ENCODE data around the gene CADPS2. TPM values are rescaled to one million over a fixed set of nuclear protein-coding genes. Genes with fewer than 3 reads are reported as not detected.

Gene CADPS2
- total and polyA plus RNA-seq, 10 of the 15 experiments (the other 5 are each of a cell fraction or from before 2014, with no cell fraction given) = 0.05 to 7.5 (median 0.25) TPM

DNA sequence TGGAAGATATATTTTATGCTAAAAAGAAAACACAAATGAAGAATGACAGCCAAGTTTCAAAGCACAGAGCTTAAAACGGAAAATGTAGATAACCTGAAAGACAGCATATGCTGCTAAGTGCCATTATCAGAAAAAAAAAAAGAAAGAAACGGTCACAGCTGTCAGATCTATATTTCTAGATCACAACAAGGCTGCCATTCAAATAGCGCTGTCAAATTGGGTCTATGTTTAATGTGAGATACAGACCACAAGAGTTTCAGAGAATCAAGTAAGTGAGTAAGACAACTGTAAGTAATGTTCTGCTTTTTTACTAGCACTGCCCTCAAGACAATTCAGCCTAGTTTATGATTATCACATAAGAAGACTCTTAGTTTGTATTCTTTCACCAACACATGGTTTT, 117.4 kb downstream of the CADPS2 start:
- no peak overlapping the region for H3K4me3 ChIP-seq
- TF ChIP-seq, protein P1, sequence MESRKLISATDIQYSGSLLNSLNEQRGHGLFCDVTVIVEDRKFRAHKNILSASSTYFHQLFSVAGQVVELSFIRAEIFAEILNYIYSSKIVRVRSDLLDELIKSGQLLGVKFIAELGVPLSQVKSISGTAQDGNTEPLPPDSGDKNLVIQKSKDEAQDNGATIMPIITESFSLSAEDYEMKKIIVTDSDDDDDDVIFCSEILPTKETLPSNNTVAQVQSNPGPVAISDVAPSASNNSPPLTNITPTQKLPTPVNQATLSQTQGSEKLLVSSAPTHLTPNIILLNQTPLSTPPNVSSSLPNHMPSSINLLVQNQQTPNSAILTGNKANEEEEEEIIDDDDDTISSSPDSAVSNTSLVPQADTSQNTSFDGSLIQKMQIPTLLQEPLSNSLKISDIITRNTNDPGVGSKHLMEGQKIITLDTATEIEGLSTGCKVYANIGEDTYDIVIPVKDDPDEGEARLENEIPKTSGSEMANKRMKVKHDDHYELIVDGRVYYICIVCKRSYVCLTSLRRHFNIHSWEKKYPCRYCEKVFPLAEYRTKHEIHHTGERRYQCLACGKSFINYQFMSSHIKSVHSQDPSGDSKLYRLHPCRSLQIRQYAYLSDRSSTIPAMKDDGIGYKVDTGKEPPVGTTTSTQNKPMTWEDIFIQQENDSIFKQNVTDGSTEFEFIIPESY (IDR thresholded peaks at IDR 0.05) = 0 out of 2 replicates have a peak, but pooled peaks have one; percentile 59
- TF ChIP-seq NBN (IDR thresholded peaks at IDR 0.05) (0 out of 2 replicates have a peak, but pooled peaks have one; percentile 46), ZSCAN29 (IDR thresholded peaks at IDR 0.05) (no peak), NR2C2 (IDR thresholded peaks at IDR 0.05; ENCODE audit: borderline replicate concordance, control insufficient read depth, insufficient read length, low read depth) (no peak), ZNF24 (IDR thresholded peaks at IDR 0.05) (0 out of 2 replicates have a peak, but pooled peaks have one; percentile 20), NFYB (IDR thresholded peaks at IDR 0.05; ENCODE audit: insufficient read depth, low read depth, low read length) (no peak), NRF1 (conservative IDR thresholded peaks at IDR 0.05; ENCODE audit: low read depth, low read length) (no peak)
- TF ChIP-seq, protein P2, sequence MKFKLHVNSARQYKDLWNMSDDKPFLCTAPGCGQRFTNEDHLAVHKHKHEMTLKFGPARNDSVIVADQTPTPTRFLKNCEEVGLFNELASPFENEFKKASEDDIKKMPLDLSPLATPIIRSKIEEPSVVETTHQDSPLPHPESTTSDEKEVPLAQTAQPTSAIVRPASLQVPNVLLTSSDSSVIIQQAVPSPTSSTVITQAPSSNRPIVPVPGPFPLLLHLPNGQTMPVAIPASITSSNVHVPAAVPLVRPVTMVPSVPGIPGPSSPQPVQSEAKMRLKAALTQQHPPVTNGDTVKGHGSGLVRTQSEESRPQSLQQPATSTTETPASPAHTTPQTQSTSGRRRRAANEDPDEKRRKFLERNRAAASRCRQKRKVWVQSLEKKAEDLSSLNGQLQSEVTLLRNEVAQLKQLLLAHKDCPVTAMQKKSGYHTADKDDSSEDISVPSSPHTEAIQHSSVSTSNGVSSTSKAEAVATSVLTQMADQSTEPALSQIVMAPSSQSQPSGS (IDR thresholded peaks at IDR 0.05; ENCODE audit: low read length) = no peak
- TF ChIP-seq, protein P3, sequence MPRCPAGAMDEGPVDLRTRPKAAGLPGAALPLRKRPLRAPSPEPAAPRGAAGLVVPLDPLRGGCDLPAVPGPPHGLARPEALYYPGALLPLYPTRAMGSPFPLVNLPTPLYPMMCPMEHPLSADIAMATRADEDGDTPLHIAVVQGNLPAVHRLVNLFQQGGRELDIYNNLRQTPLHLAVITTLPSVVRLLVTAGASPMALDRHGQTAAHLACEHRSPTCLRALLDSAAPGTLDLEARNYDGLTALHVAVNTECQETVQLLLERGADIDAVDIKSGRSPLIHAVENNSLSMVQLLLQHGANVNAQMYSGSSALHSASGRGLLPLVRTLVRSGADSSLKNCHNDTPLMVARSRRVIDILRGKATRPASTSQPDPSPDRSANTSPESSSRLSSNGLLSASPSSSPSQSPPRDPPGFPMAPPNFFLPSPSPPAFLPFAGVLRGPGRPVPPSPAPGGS (IDR thresholded peaks at IDR 0.05; ENCODE audit: borderline replicate concordance, insufficient read depth, low read depth, low read length, poor library complexity, severe bottlenecking) = no peak
- TF ChIP-seq, protein P4, sequence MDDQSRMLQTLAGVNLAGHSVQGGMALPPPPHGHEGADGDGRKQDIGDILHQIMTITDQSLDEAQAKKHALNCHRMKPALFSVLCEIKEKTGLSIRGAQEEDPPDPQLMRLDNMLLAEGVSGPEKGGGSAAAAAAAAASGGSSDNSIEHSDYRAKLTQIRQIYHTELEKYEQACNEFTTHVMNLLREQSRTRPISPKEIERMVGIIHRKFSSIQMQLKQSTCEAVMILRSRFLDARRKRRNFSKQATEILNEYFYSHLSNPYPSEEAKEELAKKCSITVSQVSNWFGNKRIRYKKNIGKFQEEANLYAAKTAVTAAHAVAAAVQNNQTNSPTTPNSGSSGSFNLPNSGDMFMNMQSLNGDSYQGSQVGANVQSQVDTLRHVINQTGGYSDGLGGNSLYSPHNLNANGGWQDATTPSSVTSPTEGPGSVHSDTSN (IDR thresholded peaks at IDR 0.05; ENCODE audit: insufficient replicate concordance, low read depth, low read length) = peak; percentile 39
- TF ChIP-seq, protein P5, sequence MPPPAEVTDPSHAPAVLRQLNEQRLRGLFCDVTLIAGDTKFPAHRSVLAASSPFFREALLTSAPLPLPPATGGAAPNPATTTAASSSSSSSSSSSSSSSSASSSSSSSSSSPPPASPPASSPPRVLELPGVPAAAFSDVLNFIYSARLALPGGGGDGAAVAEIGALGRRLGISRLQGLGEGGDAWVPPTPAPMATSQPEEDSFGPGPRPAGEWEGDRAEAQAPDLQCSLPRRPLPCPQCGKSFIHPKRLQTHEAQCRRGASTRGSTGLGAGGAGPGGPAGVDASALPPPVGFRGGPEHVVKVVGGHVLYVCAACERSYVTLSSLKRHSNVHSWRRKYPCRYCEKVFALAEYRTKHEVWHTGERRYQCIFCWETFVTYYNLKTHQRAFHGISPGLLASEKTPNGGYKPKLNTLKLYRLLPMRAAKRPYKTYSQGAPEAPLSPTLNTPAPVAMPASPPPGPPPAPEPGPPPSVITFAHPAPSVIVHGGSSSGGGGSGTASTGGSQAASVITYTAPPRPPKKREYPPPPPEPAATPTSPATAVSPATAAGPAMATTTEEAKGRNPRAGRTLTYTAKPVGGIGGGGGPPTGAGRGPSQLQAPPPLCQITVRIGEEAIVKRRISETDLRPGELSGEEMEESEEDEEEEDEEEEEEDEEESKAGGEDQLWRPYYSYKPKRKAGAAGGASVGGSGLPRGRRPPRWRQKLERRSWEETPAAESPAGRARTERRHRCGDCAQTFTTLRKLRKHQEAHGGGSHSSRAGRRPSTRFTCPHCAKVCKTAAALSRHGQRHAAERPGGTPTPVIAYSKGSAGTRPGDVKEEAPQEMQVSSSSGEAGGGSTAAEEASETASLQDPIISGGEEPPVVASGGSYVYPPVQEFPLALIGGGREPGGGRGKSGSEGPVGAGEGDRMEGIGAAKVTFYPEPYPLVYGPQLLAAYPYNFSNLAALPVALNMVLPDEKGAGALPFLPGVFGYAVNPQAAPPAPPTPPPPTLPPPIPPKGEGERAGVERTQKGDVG (CRISPR knock-in tag; IDR thresholded peaks at IDR 0.05) = no peak
- TF ChIP-seq, protein P6, sequence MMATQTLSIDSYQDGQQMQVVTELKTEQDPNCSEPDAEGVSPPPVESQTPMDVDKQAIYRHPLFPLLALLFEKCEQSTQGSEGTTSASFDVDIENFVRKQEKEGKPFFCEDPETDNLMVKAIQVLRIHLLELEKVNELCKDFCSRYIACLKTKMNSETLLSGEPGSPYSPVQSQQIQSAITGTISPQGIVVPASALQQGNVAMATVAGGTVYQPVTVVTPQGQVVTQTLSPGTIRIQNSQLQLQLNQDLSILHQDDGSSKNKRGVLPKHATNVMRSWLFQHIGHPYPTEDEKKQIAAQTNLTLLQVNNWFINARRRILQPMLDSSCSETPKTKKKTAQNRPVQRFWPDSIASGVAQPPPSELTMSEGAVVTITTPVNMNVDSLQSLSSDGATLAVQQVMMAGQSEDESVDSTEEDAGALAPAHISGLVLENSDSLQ (IDR thresholded peaks at IDR 0.05) = peak; percentile 90

More for the DNA sequence above, 117.4 kb downstream of the CADPS2 start:
- POLR2A ChIA-PET = interaction anchor here (0.6 to 0.7 kb wide), 2 partner anchors 91 to 111 kb away, joined by 3 read pairs; no protein-coding TSS in a partner anchor
- no peaks in the 10 kb centered on the region for H4K20me1 ChIP-seq (ENCODE audit: control insufficient read depth, insufficient read depth)
- intact Hi-C loops (cut with micrococcal nuclease; ENCODE audit: unreplicated experiment) = no loop called here
- no peaks in the 10 kb centered on the region for H3K9me3 ChIP-seq (replicated peaks; ENCODE audit: control insufficient read depth, insufficient read depth, low read length)
- DNase-seq (ENCODE audit: low read depth, low spot score) = no peak
- H3K27ac ChIP-seq (ENCODE audit: control insufficient read depth, insufficient read depth) = no peak overlapping the region
- CTCF ChIA-PET = interaction anchor here (0.5 to 3.8 kb wide), 5 partner anchors 13 to 1688 kb away, joined by 3 to 15 read pairs (median 3); no protein-coding TSS in a partner anchor
- H3K9ac ChIP-seq (ENCODE audit: control insufficient read depth, insufficient read depth, low read length) = no peak overlapping the region
- SMC1A ChIA-PET (ENCODE audit: uncharacterized antibody, unreplicated experiment) = interaction anchor here (1.0 to 4.1 kb wide), 11 partner anchors 12 to 135 kb away, joined by 3 to 15 read pairs (median 5); no protein-coding TSS in a partner anchor
- RAD21 ChIA-PET (ENCODE audit: unreplicated experiment) = interaction anchor here (1.1 to 3.8 kb wide), 6 partner anchors 11 to 119 kb away, joined by 3 to 22 read pairs (median 4); no protein-coding TSS in a partner anchor
- in situ Hi-C loops (cut with MboI) = no loop called here
- H3K79me2 ChIP-seq (ENCODE audit: control insufficient read depth, insufficient read depth, low read length) = no peaks in the 10 kb centered on the region
- peak; percentile 74 for ATAC-seq
- no peaks in the 10 kb centered on the region for H3K27me3 ChIP-seq (replicated peaks in 1 of 2; ENCODE audit: control insufficient read depth in 2 of 2, insufficient read depth in 2 of 2, low read length in 1 of 2)
- 31% methylated on average over 3 of the region's 3 CpGs for WGBS (ENCODE audit: insufficient coverage, insufficient replicate concordance, low lambda C conversion rate, missing lambda C conversion rate)
- H2AFZ ChIP-seq (ENCODE audit: control insufficient read depth, low read depth, low read length) = no peak overlapping the region
- no peaks in the 10 kb centered on the region for H3K4me1 ChIP-seq (ENCODE audit: control insufficient read depth, insufficient read depth, low read length)
- H3K36me3 ChIP-seq (ENCODE audit: control insufficient read depth in 2 of 2, insufficient read depth in 2 of 2, low read length in 1 of 2) = no peaks in the 10 kb centered on the region
- no peak for FAIRE-seq
- no peak overlapping the region for H3K4me2 ChIP-seq (ENCODE audit: control insufficient read depth, insufficient read depth)
- no TSS peak for BruUV-seq (replicated peaks)
